ENCODE results near the gene URAD. TPM values are rescaled to one million over a fixed set of nuclear protein-coding genes. Genes with fewer than 3 reads are reported as not detected.
A peak's percentile ranks its signal among the peaks of the same experiment; 100 is the strongest.

Gene URAD
- total RNA-seq, 2 experiments from 2014 or later: not detected

- Mint-ChIP-seq H3K27ac (no peak overlapping the region), H3K4me3 (no peak overlapping the region), H3K27me3 (peaks cover 72% of the 10 kb centered on the region), H3K36me3 (ENCODE audit: low read depth) (no peaks in the 10 kb centered on the region), H3K4me1 (ENCODE audit: low read depth) (peaks cover 17% of the 10 kb centered on the region), H3K9me3 (no peaks in the 10 kb centered on the region)
- ATAC-seq (no peak), DNase-seq (no peak)
- ChIA-PET CTCF (interaction anchor here (1.9 to 3.5 kb wide), 3 partner anchors 21 to 136 kb away, joined by 7 to 11 read pairs (median 9); no protein-coding TSS in a partner anchor), POLR2A (interaction anchor here (0.6 kb wide), 1 partner anchor 88 kb away, joined by 3 read pairs; no protein-coding TSS in a partner anchor)
- no peak for TF ChIP-seq CTCF (IDR thresholded peaks at IDR 0.05)
- intact Hi-C loops (cut with micrococcal nuclease): no loop called here
Measured at GRCh38 chr13:27962982-27963381, 25.5 kb downstream of the URAD start.

DNA sequence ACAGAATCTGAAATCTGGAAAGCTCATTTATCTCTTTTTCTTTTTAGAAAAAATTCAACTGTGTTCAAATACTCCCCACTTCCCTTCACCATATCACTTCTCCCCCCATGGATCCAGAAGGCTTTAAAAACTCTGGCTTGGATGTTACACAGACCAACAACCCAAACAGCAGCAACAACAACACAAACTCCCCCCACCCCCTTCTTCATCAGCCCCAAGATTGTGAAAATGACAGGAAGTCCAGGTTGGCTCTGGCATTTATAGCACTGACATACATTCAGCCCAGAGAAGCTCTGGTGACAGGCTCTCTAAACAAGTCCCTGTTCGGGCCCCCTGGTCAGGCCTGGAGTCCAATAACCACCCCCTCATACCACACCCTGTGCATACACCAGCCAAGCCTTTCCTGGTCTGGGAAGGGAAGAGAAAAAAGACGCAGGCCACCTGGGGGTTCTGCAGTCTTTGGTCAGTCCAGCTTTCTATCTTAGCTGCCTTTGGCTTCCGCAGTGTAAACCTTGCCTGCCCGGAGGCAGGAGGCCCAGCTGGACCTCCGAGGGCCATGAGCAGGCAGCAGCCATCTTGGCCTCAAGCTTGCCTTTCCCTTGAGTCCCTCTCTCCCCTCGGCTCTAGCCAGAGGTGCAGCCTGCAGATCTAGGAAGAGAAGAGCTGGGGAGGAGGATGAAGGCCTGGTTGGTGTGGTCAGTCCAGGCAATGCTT, 26.2 kb downstream of the URAD start:
- no peaks in the 10 kb centered on the region for H3K9me3 Mint-ChIP-seq
- no peak for ATAC-seq
- H3K27ac Mint-ChIP-seq: no peak overlapping the region
- no peak for DNase-seq
- no peak overlapping the region for H3K4me3 Mint-ChIP-seq
- H3K27me3 Mint-ChIP-seq: peaks cover 68% of the 10 kb centered on the region
- POLR2A ChIA-PET: interaction anchor here (1.3 kb wide), 1 partner anchor 42 kb away, joined by 5 read pairs; the partner anchor contains the start of gene PDX1
- intact Hi-C loops (cut with micrococcal nuclease): no loop called here
- H3K4me1 Mint-ChIP-seq (ENCODE audit: low read depth): peaks cover 11% of the 10 kb centered on the region
- CTCF ChIA-PET: interaction anchor here (0.9 to 3.5 kb wide), 5 partner anchors 22 to 135 kb away, joined by 3 to 11 read pairs (median 7); no protein-coding TSS in a partner anchor
- no peaks in the 10 kb centered on the region for H3K36me3 Mint-ChIP-seq (ENCODE audit: low read depth)
- no peak for TF ChIP-seq CTCF (IDR thresholded peaks at IDR 0.05)

DNA sequence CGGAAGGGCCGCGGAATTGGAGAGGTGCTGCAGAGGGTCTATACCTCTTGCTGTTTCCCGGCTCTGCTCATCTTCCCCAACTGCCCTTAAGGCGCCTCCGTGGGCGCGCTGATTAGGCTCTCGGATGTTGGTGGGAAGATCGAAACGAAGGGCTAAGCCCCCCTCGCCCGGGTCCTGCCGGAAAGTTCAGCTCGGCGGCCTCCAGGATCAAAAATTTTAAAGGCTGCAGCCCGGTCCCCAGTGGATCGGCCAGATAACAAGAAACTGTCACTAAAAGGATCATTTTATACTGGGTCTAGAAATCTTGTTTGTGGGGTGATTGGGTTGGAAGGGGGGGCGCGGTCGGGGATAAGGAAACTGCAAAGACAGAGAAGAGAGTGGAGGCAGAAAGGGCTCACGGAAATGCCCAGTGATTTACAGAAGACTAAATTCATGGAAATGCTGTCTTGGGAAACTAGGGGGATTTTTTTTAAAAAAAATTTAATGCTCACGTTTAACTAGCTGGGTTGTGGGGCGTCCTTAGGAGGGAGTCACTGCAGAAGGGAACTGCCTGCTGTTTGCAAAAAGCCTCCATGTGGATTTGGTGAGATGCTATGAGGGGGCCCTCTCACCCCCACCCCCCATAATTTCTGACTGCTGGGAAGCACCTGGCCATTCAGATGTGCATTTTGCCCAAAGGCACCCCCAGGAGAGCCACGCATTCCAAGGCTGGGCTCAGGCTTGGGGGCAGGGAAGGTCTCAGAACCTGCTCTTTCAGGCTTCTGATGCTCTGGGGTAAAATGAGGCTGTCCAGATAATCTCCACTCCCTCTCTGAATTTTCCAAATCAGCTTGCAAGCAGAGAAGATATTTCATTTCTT, 27.0 kb downstream of the URAD start:
- intact Hi-C loops (cut with micrococcal nuclease): no loop called here
- Mint-ChIP-seq H3K27ac (no peak overlapping the region), H3K36me3 (ENCODE audit: low read depth) (no peaks in the 10 kb centered on the region), H3K4me1 (ENCODE audit: low read depth) (peaks cover 8% of the 10 kb centered on the region), H3K9me3 (no peaks in the 10 kb centered on the region), H3K27me3 (peaks cover 68% of the 10 kb centered on the region), H3K4me3 (no peak overlapping the region)
- no peak for DNase-seq
- no peak for ATAC-seq
- TF ChIP-seq CTCF (IDR thresholded peaks at IDR 0.05): no peak
- ChIA-PET POLR2A (interaction anchor here (1.3 kb wide), 1 partner anchor 41 kb away, joined by 5 read pairs; the partner anchor contains the start of gene PDX1), CTCF (interaction anchor here (0.9 to 3.5 kb wide), 5 partner anchors 22 to 135 kb away, joined by 3 to 11 read pairs (median 7); no protein-coding TSS in a partner anchor)

GRCh38 chr13:27960362-27961226, 27.9 kb downstream of the URAD start:
- no peaks in the 10 kb centered on the region for H3K9me3 Mint-ChIP-seq
- ChIA-PET POLR2A (interaction anchor here (1.3 kb wide), 1 partner anchor 40 kb away, joined by 5 read pairs; the partner anchor contains the start of gene PDX1), CTCF (interaction anchor here (1.0 to 3.5 kb wide), 4 partner anchors 14 to 134 kb away, joined by 4 to 11 read pairs (median 7); no protein-coding TSS in a partner anchor)
- peak; percentile 69 for ATAC-seq
- DNase-seq: peak; percentile 62
- intact Hi-C loops (cut with micrococcal nuclease): no loop called here
- TF ChIP-seq CTCF (IDR thresholded peaks at IDR 0.05): peak; percentile 54
- H3K27me3 Mint-ChIP-seq: peaks cover 67% of the 10 kb centered on the region
- peaks cover 3% of the 10 kb centered on the region for H3K4me1 Mint-ChIP-seq (ENCODE audit: low read depth)
- peak overlapping the region; percentile 26 for H3K4me3 Mint-ChIP-seq
- no peak overlapping the region for H3K27ac Mint-ChIP-seq
- no peaks in the 10 kb centered on the region for H3K36me3 Mint-ChIP-seq (ENCODE audit: low read depth)
